ENCODE data around the gene SH2D5. TPM values are rescaled to one million over a fixed set of nuclear protein-coding genes. Genes with fewer than 3 reads are reported as not detected.
"Not testable (repeated sequence)": the region's sequence is repeated elsewhere in the genome, so short reads cannot be mapped to it uniquely, and the experiment has no call there.

SH2D5 gene
- total RNA-seq, 1 donor from 2014 or later, result not detected

DNA sequence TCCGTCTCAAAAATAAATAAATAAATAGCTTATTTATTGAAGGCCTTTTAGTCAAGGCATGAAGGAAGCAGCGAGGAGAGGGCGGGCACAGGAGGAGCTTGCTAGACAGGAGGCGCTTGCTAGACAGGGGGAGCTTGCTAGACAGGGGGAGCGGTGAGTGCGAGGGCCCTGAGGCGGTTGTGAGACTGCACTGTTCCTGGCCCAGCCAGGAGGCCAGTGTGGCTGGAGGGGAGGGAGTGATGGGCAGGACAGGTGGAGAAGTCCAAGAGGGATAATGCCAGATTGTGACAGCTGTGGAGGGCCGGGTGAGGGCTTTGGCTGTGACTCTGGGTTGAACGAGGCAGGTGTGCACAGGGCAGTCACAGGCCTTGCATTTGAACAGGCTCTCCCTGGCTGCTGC lies 32.9 kb downstream of the SH2D5 start:
- intact Hi-C loops (cut with DNase I), result no loop called here
- no peak for DNase-seq (ENCODE audit: low spot score)

DNA sequence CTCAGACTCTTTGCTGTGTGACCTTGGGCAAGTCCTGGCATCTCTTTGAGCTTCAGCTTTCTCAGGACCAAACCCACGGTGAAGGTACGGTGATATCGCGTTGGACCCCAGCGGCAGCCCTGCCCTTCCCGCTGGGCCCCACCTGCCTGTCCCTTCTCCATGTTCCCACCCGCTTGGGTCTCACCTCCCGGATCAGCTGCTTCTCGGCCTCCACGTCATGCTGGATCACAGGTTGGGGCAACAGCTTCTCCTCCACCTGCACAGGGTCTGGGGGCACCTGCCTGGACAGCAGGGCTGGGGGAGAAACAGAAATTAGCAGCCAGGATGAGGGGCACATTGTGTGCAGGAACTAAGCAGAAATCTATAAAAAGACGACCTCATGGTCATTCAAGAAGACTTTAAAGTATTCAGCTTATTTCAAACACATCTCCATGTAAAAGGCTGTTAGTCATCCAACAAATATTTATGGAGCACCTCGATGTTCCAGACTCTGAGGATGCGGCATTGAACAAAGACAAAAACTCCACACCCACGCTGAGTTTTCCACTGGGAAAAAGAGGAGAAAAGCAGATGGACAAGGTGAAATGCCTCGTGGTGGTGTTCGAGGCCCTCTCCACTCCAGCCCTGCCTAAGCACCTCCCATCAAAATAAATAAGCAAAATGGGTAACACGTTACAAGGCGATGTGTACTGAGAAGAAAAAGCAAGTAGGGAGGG lies 34.1 kb downstream of the SH2D5 start:
- intact Hi-C loops (cut with DNase I), result no loop called here
- no peak for DNase-seq (ENCODE audit: low spot score)

DNA sequence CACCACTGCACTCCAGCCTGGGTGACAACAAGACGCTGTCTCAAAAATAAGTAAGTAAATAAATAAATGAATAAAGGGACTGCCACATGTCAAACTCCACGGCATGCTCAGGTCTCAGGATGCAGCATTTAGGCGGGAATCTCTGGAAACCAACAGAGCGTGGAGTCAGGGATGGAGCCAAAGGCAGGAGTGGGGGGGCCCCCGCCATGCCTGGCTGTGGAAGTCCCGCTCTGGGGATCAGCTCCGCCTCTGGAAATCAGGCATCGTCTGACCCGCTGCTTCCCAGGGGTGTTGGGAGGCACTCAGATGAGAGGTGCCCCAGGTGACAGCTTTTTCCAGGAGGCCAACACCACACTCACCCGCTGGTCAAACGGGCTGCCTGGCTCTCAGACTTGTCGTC lies 34.9 kb downstream of the SH2D5 start:
- no peak for DNase-seq (ENCODE audit: low spot score)
- intact Hi-C loops (cut with DNase I), result no loop called here

DNA sequence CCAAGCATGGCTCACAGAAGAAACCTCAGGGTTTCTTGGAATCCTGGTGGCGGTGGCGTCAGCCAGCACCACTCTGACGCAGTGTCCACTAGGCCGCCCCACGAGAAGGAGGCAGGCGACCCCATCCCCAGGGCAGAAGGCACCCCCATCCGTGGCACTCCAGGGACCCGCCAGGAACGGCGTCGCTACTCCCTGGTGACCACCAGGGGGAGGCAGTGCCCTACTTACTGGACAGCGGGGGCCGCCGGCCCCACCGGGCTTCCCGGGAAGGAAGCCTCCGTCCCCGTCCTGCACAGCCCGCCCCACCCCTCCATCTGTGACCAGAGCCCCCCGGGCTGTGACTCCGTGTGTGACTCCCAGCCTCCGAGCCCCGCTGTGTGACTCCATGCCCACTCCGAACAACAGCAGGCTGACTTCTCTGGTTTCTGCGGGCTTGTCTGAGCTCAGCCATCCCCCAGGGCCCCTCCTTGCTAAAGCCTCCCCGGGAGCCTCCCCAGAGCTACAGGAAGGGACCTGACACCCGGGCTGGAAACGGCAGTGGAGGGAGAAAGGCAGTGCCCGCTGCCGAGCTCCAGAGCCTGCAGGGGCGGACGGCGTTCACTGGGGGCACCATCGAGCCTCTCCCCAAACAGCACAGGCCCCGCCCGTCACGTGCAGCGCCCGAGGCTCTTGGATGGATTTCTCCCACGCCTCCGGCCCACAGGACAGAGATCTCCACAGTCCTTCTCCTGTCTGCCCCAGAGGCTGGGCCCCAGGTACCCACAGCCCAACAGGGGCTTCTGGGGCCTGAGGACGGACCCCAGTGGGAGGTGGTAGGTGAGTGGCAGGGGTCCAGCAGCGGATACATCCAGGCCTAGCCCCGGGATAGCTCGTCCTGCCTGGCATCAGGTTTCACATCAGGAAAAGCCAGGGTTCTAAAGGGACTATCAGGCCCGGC lies 35.8 kb downstream of the SH2D5 start:
- intact Hi-C loops (cut with DNase I), result loop anchor here (1.0 kb wide), 1 partner anchor 499 kb away; no protein-coding TSS in a partner anchor
- DNase-seq (ENCODE audit: low spot score), result peak; percentile 90

DNA sequence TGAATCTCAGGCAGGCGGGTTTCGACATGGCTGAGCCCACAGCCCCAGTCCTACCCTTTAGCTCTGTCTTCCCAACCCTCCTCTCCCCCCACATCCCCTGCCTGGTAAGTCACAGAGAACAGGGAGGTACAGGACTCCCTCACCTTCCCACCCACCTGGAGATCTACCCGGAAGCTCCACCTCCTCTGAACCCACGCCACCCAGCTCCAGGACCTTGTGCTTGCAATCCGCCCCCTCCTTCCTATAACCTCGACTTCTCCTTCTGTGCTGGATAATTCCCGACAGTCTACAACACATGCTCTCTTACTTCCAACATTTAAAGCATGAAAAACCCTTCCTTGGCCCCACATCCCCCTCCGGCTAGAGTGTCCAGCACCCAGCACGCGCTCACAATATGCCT lies 37.0 kb downstream of the SH2D5 start:
- intact Hi-C loops (cut with DNase I), result no loop called here
- DNase-seq (ENCODE audit: low spot score), result no peak

DNA sequence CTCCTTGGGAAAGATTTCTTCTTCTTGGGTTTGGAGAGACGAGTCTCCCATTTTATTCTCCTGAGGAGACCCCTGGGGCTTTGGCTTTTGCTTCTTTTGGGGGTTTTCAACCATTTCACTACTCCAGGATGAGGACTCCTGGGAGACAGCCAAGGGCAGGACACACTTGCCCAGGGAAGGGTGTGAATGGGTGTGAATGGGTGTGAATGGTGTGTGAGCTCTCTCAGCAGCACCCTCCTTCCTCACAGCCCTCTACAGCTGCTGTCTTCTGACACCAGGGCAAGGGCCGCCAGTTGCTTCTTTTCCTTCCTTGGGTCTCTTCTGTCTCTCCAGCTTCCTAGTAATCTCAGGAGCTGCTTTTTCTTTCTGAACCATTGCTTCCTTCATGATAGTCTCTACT lies 38.9 kb downstream of the SH2D5 start:
- intact Hi-C loops (cut with DNase I), result no loop called here
- DNase-seq (ENCODE audit: low spot score), result no peak

DNA sequence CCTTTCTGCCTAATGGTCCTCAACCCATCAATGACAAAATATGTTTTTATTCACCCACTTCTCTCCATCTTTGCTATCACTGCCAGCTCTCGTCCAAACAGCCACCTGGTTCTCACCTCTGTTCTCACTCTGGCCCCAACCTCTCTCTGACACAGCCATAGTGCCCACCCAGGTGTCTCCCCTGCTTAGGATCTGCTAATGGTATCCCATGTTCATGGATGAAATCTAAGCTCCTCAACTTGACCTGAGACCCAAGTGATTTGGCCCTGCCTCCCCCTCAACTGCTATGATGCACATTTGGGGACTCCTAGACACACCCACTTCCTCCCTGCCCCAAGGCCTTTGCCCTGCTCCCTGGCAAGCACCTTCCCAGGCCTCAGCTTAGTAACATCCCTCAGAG lies 40.6 kb downstream of the SH2D5 start:
- intact Hi-C loops (cut with DNase I), result no loop called here
- DNase-seq (ENCODE audit: low spot score), result no peak

DNA sequence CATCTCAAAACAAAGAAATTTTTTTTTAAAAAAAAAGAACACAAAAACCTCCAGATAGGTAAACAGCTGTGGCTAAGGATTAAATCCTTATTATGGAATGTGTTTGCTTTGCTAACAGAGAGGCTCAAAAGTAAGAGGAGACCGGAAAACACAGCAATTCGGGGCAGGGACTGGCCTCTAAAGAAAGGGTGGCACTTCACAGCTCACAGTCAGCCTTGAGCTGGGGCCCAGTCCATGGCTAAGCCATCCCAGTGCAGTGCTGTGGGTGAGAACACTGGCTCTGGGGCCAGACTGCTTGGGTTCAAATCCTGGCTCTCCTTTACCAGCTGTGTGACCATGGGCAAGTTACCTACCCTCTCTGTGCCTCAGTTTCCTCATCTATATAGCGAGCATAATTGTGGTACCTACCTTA lies 42.9 kb downstream of the SH2D5 start:
- intact Hi-C loops (cut with DNase I), result no loop called here
- no peak for DNase-seq (ENCODE audit: low spot score)

DNA sequence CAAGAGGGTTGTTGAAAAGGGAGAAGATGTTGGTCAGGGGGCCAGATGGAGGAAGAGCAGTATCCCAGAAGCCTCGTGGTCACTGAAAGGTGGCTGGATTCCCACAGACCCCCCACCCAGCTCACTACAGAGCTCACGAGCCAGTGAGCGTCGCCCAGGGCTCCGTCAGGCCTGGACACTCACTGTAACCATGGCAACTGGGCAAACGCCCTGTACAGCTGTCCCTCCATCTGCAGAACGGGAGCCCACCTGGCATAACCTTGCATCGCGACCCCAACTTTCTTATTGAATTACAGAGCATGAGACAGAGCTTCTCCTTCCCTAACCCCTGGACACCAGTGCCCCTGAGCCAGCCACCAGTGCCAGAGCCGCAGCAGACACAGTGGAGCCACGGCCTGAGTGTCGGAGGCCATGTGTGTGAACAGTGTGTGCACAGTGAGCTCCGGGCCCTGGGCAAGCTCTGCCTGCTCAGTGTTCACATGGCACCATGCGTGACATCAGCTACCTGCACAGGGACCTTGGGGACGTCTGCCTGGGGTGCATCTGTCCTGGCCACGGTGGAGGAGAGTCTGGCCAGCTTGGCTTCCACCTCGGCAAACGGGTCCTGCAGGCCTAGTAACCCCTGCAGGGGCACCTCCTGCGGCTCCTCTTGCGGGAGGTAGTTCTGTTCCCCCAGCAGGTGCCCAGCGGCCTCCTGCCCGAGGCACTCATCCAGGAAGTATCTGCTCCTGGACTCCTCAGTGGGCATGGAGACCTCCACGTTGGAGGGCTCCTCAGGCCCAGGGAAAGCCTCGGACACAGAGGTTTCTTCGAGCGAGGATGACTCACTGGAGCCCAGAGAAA lies 45.4 kb downstream of the SH2D5 start:
- intact Hi-C loops (cut with DNase I), result no loop called here
- no peak for DNase-seq (ENCODE audit: low spot score)

DNA sequence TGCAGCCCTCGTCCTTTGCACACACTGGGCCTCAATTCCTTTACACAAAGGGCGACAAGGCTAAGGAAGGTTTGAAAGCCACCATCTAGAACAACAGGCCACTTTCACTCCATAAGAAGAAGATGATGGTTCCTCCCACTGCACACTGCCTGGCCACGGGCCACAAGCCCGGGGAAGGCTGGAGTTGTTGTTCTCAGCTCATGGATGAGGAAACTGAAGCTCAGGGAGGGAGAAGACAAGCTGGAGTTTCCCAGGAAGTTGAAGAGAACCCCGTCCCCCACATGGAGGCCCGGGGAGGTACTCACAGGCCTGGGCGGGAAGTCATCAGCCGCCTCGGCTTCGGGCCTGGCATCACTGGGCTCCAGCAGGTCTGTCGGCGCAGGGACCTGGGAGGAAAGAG lies 46.8 kb downstream of the SH2D5 start:
- no peak for DNase-seq (ENCODE audit: low spot score)
- intact Hi-C loops (cut with DNase I), result no loop called here

DNA sequence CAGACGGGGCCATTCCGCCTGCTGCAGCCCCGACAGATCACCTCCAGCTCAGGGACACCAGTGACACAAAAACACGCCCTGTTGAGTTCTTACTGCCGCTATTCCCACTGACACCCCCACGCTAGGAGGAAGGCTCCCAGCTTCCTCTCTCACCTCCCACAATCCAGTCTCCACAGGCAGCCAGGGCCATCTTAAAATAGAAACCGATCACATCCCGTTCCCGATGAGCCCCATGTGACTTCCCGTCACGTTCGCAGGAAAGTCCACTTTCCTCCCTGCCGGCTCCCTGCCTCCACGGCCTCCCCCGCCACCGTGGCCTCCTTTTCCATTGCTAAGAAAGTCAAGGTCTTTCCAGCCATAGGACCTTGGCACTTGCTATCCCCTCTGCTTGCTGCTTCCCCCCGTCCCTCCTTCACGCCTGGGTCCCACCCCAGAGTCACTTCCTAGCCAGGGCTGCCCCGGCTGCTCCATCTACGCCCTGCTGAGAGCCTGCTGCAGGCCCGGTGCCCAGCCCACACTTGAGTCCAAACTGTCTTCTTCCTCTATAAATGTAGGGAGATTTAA lies 47.3 kb downstream of the SH2D5 start:
- intact Hi-C loops (cut with DNase I), result no loop called here

DNA sequence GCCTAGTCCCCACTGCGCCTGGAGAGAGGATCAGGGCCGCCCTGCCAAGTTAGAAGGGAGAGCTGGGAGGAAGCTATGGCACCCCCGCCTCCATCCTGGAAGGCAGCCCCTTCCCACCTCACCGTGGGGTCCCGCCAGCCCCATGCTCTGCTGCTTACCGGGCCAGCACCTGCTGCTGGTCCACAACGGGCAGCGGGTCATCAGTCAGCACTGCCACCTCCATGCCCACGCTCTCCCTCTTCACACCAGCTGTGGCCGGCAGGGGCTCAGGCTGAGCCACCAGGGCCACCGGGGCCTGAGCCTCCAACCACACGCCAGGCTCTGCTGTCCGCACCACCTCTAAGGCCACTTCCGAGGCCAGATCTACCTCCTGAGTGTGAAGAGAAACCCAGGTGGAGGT lies 47.9 kb downstream of the SH2D5 start:
- no peak for DNase-seq (ENCODE audit: low spot score)
- intact Hi-C loops (cut with DNase I), result no loop called here

More for the DNA sequence above, 47.3 kb downstream of the SH2D5 start:
- peak; percentile 82 for DNase-seq (ENCODE audit: low spot score)

DNA sequence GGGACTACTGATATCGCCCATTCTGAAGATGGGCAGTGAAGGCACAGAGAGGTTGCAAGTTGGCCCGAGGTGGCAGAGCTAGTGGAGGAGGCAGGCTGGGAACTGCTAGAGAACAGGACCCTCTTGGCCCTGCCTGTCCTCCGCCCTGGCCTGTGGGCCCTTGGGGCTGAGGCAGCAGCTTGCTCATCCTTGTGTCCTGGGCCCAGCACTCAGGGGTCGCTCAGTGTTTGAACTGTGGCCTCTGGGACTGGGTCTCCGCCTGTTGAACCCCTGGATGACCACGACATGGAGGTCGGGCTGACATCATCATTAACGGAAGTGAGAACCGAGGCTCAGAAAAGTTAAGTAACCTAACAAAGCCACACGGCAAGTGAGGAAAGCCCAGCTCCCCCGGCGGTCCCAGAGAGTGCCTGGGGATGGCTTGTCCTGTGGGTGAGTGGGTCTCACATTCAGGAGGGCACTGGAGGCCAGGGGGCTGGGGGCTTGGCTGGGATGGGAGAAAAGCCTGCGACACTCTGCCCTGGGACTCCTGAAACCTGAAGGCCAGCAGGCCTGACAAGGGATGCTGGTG lies 48.4 kb downstream of the SH2D5 start:
- intact Hi-C loops (cut with DNase I), result no loop called here

DNA sequence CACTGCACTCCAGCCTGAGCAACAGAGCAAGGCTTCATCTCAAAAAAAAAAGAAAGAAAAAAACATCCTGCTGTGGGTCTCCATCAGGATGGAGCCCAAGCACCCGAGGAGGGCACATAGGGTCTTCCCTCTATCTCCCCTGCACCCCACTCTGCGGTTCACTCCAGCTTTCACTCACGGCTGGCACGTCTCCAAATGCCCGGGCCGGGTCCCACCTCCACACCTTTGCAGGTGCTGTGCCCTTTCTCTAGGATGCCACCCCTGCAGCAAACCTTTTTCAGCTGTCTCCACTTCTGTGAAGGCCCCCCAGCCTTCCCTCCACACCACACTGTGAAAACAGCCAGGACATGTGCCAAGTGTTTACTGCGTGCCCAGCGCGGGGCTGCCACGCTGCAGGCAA lies 48.9 kb downstream of the SH2D5 start:
- DNase-seq (ENCODE audit: low spot score), result no peak
- intact Hi-C loops (cut with DNase I), result no loop called here

More for the DNA sequence above, 48.4 kb downstream of the SH2D5 start:
- no peak for DNase-seq (ENCODE audit: low spot score)

DNA sequence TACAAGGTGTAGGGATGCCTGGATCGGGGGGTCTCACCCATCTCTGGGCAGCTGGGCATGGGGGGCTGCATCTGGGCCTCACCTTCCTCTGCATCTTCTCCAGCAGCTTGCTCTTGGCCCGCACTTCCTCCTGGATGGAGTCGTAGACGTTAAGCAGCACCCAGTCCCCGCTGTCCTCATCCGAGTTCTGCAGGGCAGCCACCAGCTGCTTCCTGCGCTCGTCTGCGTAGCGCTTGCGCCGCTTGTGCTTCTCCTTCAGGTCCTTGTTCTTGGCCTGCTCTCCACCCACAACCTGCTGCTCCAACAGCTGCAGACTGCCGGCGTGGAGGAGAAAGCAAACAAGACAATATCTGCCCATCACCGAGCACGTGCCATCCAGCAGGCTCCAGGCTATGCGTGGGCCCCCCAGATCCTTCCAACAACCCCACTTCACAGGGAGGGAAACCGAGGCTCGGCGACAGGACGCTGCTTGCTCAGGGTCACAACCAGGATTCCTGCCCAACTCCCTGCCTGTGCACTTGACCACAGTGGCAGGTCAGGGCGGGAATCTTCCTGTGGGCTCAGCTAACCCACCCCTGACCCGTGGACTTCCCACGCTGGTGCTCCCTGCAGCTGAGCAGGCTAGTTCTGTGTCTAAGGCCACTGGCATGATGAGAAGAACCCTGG lies 49.8 kb downstream of the SH2D5 start:
- intact Hi-C loops (cut with DNase I), result no loop called here
- no peak for DNase-seq (ENCODE audit: low spot score)

DNA sequence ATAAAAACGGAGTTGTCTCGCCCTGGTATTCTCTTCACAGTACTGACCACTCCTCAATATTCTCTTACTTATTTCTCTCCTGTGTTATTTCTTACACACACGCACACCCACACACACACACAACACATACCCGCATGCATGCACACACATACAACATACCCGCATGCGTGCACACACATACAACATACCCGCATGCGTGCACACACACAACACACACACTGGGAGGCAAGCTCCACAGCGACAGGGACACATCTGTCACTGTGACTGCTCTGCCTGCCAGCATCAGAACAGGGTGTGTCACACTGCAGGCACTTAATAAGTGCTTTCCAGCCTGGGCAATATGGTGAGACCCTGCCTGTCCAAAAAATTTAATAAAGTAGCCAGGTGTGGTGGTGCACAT lies 50.5 kb downstream of the SH2D5 start:
- intact Hi-C loops (cut with DNase I), result no loop called here
- no peak for DNase-seq (ENCODE audit: low spot score)

DNA sequence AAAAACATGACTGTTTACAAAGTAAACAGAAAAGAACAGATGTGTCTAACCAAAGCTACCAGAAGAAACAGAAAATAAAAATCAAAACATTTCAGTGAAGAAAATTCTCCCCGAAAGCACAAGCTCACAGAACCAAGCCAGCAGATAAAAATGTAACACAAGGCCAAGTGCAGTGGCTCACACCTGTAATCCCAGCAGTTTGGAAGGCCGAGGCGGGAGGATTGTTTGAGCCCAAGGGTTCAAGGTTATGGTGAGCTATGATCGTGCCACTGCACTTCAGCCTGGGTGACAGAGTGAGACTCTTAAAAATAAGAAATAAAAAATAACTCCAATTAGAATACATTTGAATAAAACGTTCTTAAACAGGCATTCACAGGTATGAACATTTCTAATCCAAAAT lies 52.2 kb downstream of the SH2D5 start:
- intact Hi-C loops (cut with DNase I), result no loop called here
- DNase-seq (ENCODE audit: low spot score), result no peak

DNA sequence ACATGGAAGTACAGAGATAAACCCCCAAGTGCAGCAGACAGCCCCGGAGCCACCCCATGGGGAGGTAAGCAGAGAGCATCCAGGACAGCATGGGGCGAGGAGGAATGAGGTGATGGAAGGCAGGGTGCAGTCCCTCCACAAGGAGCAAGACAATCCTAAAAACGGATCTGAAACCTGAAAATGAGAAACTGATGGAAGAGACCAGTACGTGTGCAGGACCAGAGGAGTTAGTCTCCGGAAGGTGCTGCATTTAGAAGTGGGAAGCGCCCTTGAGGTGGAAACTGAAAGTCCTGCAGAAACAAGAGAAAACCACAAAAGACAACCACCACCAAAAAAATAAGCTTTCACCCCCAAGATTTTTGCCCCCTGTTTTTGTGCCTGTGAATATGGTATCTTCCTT lies 53.9 kb downstream of the SH2D5 start:
- intact Hi-C loops (cut with DNase I), result no loop called here
- no peak for DNase-seq (ENCODE audit: low spot score)

DNA sequence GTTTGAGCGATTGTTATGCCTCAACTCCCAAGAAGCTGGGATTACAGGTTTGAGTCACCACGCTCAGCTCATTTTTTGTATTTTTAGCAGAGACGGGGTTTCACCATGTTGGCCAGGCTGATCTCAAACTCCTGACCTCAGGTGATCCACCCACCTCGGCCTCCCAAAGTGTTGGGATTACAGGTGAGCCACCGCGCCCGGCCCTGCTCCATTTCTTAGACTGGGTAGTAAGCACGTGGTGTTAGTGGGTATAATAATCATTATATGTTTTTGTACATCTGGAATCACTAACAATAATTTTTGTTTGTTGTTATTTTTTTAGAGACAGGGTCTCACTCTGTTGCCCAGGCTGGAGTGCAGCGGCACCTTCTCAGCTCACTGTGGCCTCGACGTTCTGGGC lies 58.9 kb downstream of the SH2D5 start:
- not testable (repeated sequence) for DNase-seq (ENCODE audit: low spot score)

More for the DNA sequence above, 58.9 kb downstream of the SH2D5 start:
- intact Hi-C loops (cut with DNase I), result not testable (repeated sequence)

Data from cardiac septum (tissue), 1 donor.